Psoas muscle (tissue), 8 donors: Measurements from ENCODE around the gene TUBA4B. TPM values are rescaled to one million over a fixed set of nuclear protein-coding genes. Genes with fewer than 3 reads are reported as not detected.

ENCODE experiments used
- ATAC-seq, 4 donors: fragments of 200-7000 bp; cut with Tn5 transposase; one replicate each; pipeline ENCODE4 v1.9.1; 2020; ENCODE audit warnings: moderate library complexity in 3 of 4, mild to moderate bottlenecking in 2 of 4
- DNase-seq, 2 donors: peaks; one replicate each; pipeline ENCODE4 v3.0.0-alpha.2; 2020
- H3K27ac ChIP-seq: fragments of 200-600 bp; one replicate; pipeline ENCODE4 v1.8.0; 2022
- H3K27me3 ChIP-seq, 3 donors: fragments of 200-600 bp in 1 of 3; one replicate each; pipeline versions ENCODE4 v1.6.1 to v1.8.0; 2013 to 2022; ENCODE audit warnings: low read length in 2 of 3, mild to moderate bottlenecking in 2 of 3, moderate library complexity in 1 of 3; ENCODE audit not compliant: insufficient read depth in 3 of 3
- H3K36me3 ChIP-seq, 2 donors: fragments of 200-600 bp in 1 of 2; one replicate each; pipeline versions ENCODE4 v1.6.1 to v1.8.0; 2013 to 2022; ENCODE audit warnings: low read depth in 1 of 2, mild to moderate bottlenecking in 1 of 2, moderate library complexity in 1 of 2; ENCODE audit not compliant: insufficient read depth in 1 of 2
- H3K4me1 ChIP-seq: fragments of 200-600 bp; one replicate; pipeline ENCODE4 v1.8.0; 2022
- H3K4me3 ChIP-seq: fragments of 200-600 bp; one replicate; pipeline ENCODE4 v1.8.0; 2022; ENCODE audit warnings: mild to moderate bottlenecking
- H3K9me3 ChIP-seq: fragments of 200-600 bp; one replicate; pipeline ENCODE4 v1.8.0; 2022
- CTCF ChIP-seq: fragments of 200-600 bp; IDR thresholded peaks from one replicate; pipeline ENCODE4 v1.8.0; 2022; ENCODE audit warnings: antibody characterized with exemption
- WGBS, 3 donors: extraction: QIAGEN DNeasy Blood & Tissue Kit; methylation state at CpG; one replicate each; pipeline versions ENCODE4 v1.1.6 to v1.1.7; 2013; 5-methylcytosine and 5-hydroxymethylcytosine counted together
- intact Hi-C, 2 donors: fragments of 100-400 bp; cut with DNase I; formaldehyde crosslinking; loops; one replicate each; pipeline versions ENCODE4 v1.11.0 to v1.14.2; 2022
- polyA plus RNA-seq, 3 donors: library from polyadenylated mRNA; stranded (reverse); fragments of 200-250 nt; gene quantifications; one replicate each; pipeline ENCODE4 v1.2.3, GENCODE V29; 2013
- total RNA-seq, 4 donors: library from RNA; stranded (reverse); fragmentation: NEBNext Ultra II Directional in 2 of 4; extraction: Animal tissue kit (Norgen Biotek cat#: 25700) in 2 of 4; gene quantifications; one replicate each; pipeline versions ENCODE4 v1.2.1 to v1.2.4, GENCODE V29; 2021 to 2023
- donor health status: healthy with polysubstance abuse.
- donor health status: DM: no; HTN: no; CAD: no; lungs with moderate emphysema.
- donor health status: Bipolar disorder and iron deficiency.
- donor health status: healthy.
- donor health status: DM: yes; HTN: yes; CAD: no.
- donor health status: DM: no; HTN: no; CAD: no.
- donor health status: DM: no; HTN: no; CAD: no.
- donor health status: DM: yes; HTN: yes; CAD: no.

The TUBA4B gene
- total and polyA plus RNA-seq, 7 donors, result 0.06 TPM; not detected in 6

DNA sequence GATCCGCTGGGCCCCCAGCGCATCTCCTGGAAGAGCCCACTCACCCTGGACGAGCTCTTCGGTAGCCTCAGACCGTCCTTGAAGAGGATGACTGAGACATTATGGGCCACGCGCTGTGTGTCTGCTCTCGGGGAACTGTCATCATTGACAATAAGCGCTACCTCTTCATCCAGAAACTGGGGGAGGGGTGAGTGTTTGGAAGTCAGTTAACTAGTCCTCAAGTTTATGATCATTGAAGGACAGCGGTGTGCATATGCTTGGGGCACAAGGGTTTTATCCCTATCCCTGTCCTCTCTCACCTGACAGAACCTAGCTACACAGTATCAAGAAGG, 7.2 kb upstream of the TUBA4B start:
- TF ChIP-seq CTCF, result no peak
- intact Hi-C loops, result loop anchor here in 1 of 2 donors (10.0 kb wide), 1 partner anchor 49 kb away; no protein-coding TSS in a partner anchor
- H3K4me1 ChIP-seq, result peaks cover 45% of the 10 kb centered on the region

DNA sequence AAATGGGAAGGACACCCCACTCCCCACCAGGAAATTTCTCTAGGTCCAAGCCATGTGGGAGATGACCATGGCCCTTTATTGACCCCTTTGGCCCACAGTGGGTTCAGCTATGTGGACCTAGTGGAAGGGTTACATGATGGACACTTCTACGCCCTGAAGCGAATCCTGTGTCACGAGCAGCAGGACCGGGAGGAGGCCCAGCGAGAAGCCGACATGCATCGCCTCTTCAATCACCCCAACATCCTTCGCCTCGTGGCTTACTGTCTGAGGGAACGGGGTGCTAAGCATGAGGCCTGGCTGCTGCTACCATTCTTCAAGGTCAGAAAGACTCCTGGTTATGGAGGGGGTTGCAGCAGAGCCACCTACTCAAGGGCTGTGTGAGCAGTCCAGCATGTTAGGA, 6.5 kb upstream of the TUBA4B start:
- DNase-seq (no peak), ATAC-seq (no peak)
- Histone ChIP-seq H3K27ac (peak overlapping the region; percentile 94), H3K4me1 (peaks cover 52% of the 10 kb centered on the region), H3K9me3 (no peaks in the 10 kb centered on the region), H3K36me3 (peaks cover 0 to 48% of the 10 kb centered on the region in 2 donors), H3K4me3 (peak overlapping the region; percentile 95), H3K27me3 (no peaks in the 10 kb centered on the region)
- intact Hi-C loops, result loop anchor here in 1 of 2 donors (10.0 kb wide), 1 partner anchor 48 kb away; no protein-coding TSS in a partner anchor
- no peak for TF ChIP-seq CTCF
- 90 to 94% (median 92%) methylated on average over 10 of the region's 10 CpGs for WGBS, 3 donors

More for the DNA sequence above, 7.2 kb upstream of the TUBA4B start:
- DNase-seq (no peak), ATAC-seq (no peak)
- H3K9me3 ChIP-seq, result no peaks in the 10 kb centered on the region
- peak overlapping the region; percentile 94 for H3K27ac ChIP-seq
- H3K4me3 ChIP-seq, result peak overlapping the region; percentile 95
- 14 to 15% (median 14%) methylated on average over 10 of the region's 10 CpGs for WGBS, 3 donors
- H3K27me3 ChIP-seq, result no peaks in the 10 kb centered on the region
- peaks cover 0 to 41% of the 10 kb centered on the region in 2 donors for H3K36me3 ChIP-seq

- H3K4me3 ChIP-seq, result peak overlapping the region; percentile 75
- 73 to 85% (median 75%) methylated on average over 17 of the region's 17 CpGs for WGBS, 3 donors
Observed at GRCh38 chr2:219247678-219248642, 5.1 kb upstream of the TUBA4B start.

DNA sequence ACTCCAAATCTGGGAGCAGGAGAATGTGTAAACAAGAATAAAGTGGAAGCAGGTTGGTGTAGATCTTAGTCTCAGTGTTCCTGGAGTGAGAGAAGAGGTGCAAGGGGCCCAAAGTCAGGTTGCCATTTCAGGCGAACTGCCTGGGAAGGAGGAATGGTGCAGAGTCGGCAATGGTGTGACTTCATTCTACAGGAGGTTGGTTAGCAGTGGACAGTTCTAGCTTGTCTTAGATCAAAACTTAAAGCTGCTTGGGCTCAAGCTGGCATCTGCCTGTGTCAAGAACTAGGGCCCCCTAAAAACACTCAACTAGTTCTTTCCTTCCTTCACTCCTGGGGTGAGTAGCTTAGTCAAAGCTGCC, 4.2 kb upstream of the TUBA4B start:
- Histone ChIP-seq H3K27ac (peak overlapping the region; percentile 94), H3K4me1 (peaks cover 59% of the 10 kb centered on the region), H3K9me3 (no peaks in the 10 kb centered on the region), H3K36me3 (peaks cover 0 to 55% of the 10 kb centered on the region in 2 donors), H3K4me3 (peak overlapping the region; percentile 75), H3K27me3 (no peaks in the 10 kb centered on the region)
- ATAC-seq (no peak), DNase-seq (no peak)
- intact Hi-C loops, result loop anchor here in 1 of 2 donors (10.0 kb wide), 1 partner anchor 46 kb away; no protein-coding TSS in a partner anchor
- 52 to 69% (median 57%) methylated on average over 2 of the region's 2 CpGs for WGBS, 3 donors
- no peak for TF ChIP-seq CTCF

More at GRCh38 chr2:219247678-219248642, 5.1 kb upstream of the TUBA4B start:
- Histone ChIP-seq H3K36me3 (peaks cover 0 to 55% of the 10 kb centered on the region in 2 donors), H3K27me3 (no peaks in the 10 kb centered on the region), H3K9me3 (no peaks in the 10 kb centered on the region), H3K4me1 (peaks cover 59% of the 10 kb centered on the region), H3K27ac (peak overlapping the region; percentile 94)
- no peak for TF ChIP-seq CTCF
- DNase-seq, result no peak
- peak in 1 of 4 donors; percentile 16 for ATAC-seq
- intact Hi-C loops, result loop anchor here in 1 of 2 donors (10.0 kb wide), 1 partner anchor 47 kb away; no protein-coding TSS in a partner anchor
